MM.1S (cell line): ENCODE data around the gene SH3PXD2B.

Experiments
- DNase-seq: peaks from one replicate; pipeline ENCODE4 v3.0.0-alpha.2; 2015
- H2AFZ ChIP-seq: fragments of 300-600 bp; sonication (generic); 2 replicates; pipeline ENCODE4 v1.6.0; 2016; ENCODE audit warnings: antibody characterized with exemption, low read length
- H3F3A ChIP-seq: fragments of 300-600 bp; sonication (generic); 2 replicates; pipeline ENCODE4 v1.6.1; 2016; ENCODE audit warnings: mild to moderate bottlenecking, antibody characterized with exemption, low read length, moderate library complexity, mixed read lengths; ENCODE audit not compliant: insufficient read depth
- H3K27ac ChIP-seq: fragments of 300-600 bp; sonication (generic); 2 replicates; pipeline ENCODE4 v1.5.1; 2016; ENCODE audit warnings: mild to moderate bottlenecking, low read length
- H3K27me3 ChIP-seq: fragments of 300-600 bp; sonication (generic); replicated peaks from 2 replicates; pipeline ENCODE4 v1.6.0; 2016; ENCODE audit warnings: low read length; ENCODE audit not compliant: insufficient read depth
- H3K36me3 ChIP-seq: fragments of 300-600 bp; sonication (generic); replicated peaks from 2 replicates; pipeline ENCODE4 v1.6.1; 2016; ENCODE audit warnings: mild to moderate bottlenecking, low read length, mixed read lengths; ENCODE audit not compliant: insufficient read depth
- H3K4me1 ChIP-seq: fragments of 300-600 bp; sonication (generic); 2 replicates; pipeline ENCODE4 v1.6.1; 2016; ENCODE audit warnings: low read length, mixed read lengths
- H3K4me2 ChIP-seq: fragments of 300-600 bp; sonication (generic); 2 replicates; pipeline ENCODE4 v1.6.0; 2016; ENCODE audit warnings: low read depth, low read length
- H3K4me3 ChIP-seq: fragments of 300-600 bp; sonication (generic); 2 replicates; pipeline ENCODE4 v1.5.1; 2016; ENCODE audit warnings: low read length, mixed read lengths
- H3K79me2 ChIP-seq: fragments of 300-600 bp; sonication (generic); 2 replicates; pipeline ENCODE4 v1.6.1; 2016; ENCODE audit warnings: mixed run types, low read length, mixed read lengths
- H3K9ac ChIP-seq: fragments of 300-600 bp; sonication (generic); 2 replicates; pipeline ENCODE4 v1.6.1; 2016; ENCODE audit warnings: low read length, mixed read lengths
- H3K9me2 ChIP-seq: fragments of 300-600 bp; sonication (generic); replicated peaks from 2 replicates; pipeline ENCODE4 v1.6.1; 2016; ENCODE audit warnings: mild to moderate bottlenecking, low read length, mixed read lengths; ENCODE audit not compliant: insufficient read depth
- H3K9me3 ChIP-seq: fragments of 300-600 bp; sonication (generic); replicated peaks from 2 replicates; pipeline ENCODE4 v1.6.1; 2016; ENCODE audit warnings: mild to moderate bottlenecking, low read length, mixed read lengths; ENCODE audit not compliant: insufficient read depth
- H4K20me1 ChIP-seq: fragments of 300-600 bp; sonication (generic); 2 replicates; pipeline ENCODE4 v1.6.1; 2016; ENCODE audit warnings: mild to moderate bottlenecking, low read length, moderate library complexity, mixed read lengths; ENCODE audit not compliant: insufficient read depth
- CTCF ChIP-seq: fragments of 300-600 bp; sonication (generic); IDR thresholded peaks from 2 replicates; pipeline ENCODE4 v1.5.1; 2016; ENCODE audit warnings: antibody characterized with exemption, low read length, mixed read lengths
- EZH2 ChIP-seq: fragments of 300-600 bp; sonication (generic); optimal IDR thresholded peaks from 2 replicates; pipeline ENCODE3; 2017; ENCODE audit warnings: low read depth, mild to moderate bottlenecking, antibody characterized with exemption, low read length, mixed read lengths
- EZH2phosphoT487 ChIP-seq: fragments of 300-600 bp; sonication (generic); IDR thresholded peaks from 2 replicates; pipeline ENCODE4 v1.6.1; 2018; ENCODE audit warnings: antibody characterized with exemption, low read length

SH3PXD2B gene

GRCh38 chr5:172501708-172502320 lies 47.5 kb upstream of the SH3PXD2B start:
- TF ChIP-seq CTCF = no peak
- no peak for TF ChIP-seq EZH2
- TF ChIP-seq EZH2phosphoT487 = no peak
- Histone ChIP-seq H4K20me1 (no peaks in the 10 kb centered on the region), H3K4me3 (no peak overlapping the region), H3K27me3 (no peaks in the 10 kb centered on the region; the same call in 1 of the 2 replicates), H3K4me1 (no peaks in the 10 kb centered on the region), H2AFZ (no peak overlapping the region), H3K79me2 (no peaks in the 10 kb centered on the region), H3K9me3 (no peaks in the 10 kb centered on the region), H3K27ac (no peak overlapping the region), H3K9me2 (no peaks in the 10 kb centered on the region), H3F3A (no peaks in the 10 kb centered on the region), H3K4me2 (no peak overlapping the region), H3K36me3 (no peaks in the 10 kb centered on the region), H3K9ac (no peak overlapping the region)
- no peak for DNase-seq

- H3K4me3 ChIP-seq = no peak overlapping the region
- no peak overlapping the region for H3K9ac ChIP-seq
- H3K27ac ChIP-seq = no peak overlapping the region
- H3K9me3 ChIP-seq = no peaks in the 10 kb centered on the region
- no peak overlapping the region for H3K4me2 ChIP-seq
- no peaks in the 10 kb centered on the region for H3K79me2 ChIP-seq
- H3K36me3 ChIP-seq = no peaks in the 10 kb centered on the region
- no peaks in the 10 kb centered on the region for H3K9me2 ChIP-seq
- H4K20me1 ChIP-seq = no peaks in the 10 kb centered on the region
- H3K4me1 ChIP-seq = no peaks in the 10 kb centered on the region
- peaks cover 8% of the 10 kb centered on the region for H3K27me3 ChIP-seq
- no peak overlapping the region for H2AFZ ChIP-seq
- no peak for TF ChIP-seq CTCF
- TF ChIP-seq EZH2 = no peak
- no peak for TF ChIP-seq EZH2phosphoT487
- no peak for DNase-seq
- H3F3A ChIP-seq = no peaks in the 10 kb centered on the region
These were observed 45.0 kb upstream of the SH3PXD2B start for GRCh38 chr5:172499287-172499686.

GRCh38 chr5:172498431-172499129 lies 44.3 kb upstream of the SH3PXD2B start:
- no peaks in the 10 kb centered on the region for H3K9me3 ChIP-seq
- H3K27me3 ChIP-seq = peaks cover 8% of the 10 kb centered on the region
- no peaks in the 10 kb centered on the region for H3K4me1 ChIP-seq
- H3K36me3 ChIP-seq = no peaks in the 10 kb centered on the region
- no peaks in the 10 kb centered on the region for H3K9me2 ChIP-seq
- H3K4me3 ChIP-seq = no peak overlapping the region
- H3K27ac ChIP-seq = no peak overlapping the region
- H4K20me1 ChIP-seq = no peaks in the 10 kb centered on the region
- no peak for DNase-seq
- no peak for TF ChIP-seq EZH2
- TF ChIP-seq CTCF = no peak
- no peak for TF ChIP-seq EZH2phosphoT487
- no peak overlapping the region for H3K4me2 ChIP-seq
- H3F3A ChIP-seq = no peaks in the 10 kb centered on the region
- no peak overlapping the region for H3K9ac ChIP-seq
- no peaks in the 10 kb centered on the region for H3K79me2 ChIP-seq
- H2AFZ ChIP-seq = no peak overlapping the region
